GM12878 (cell line): ENCODE measurements around the gene TMEM40. TPM values are rescaled to one million over a fixed set of nuclear protein-coding genes. Genes with fewer than 3 reads are reported as not detected.

Experiments used
- ATAC-seq: fragments of 200-7000 bp; cut with Tn5 transposase; 3 replicates; pipeline ENCODE4 v1.9.1; 2020; ENCODE audit warnings: mild to moderate bottlenecking, moderate library complexity
- BruUV-seq: library from RNA; stranded (reverse); fragments of 400-500 nt; replicated peaks from 2 replicates; lab custom pipeline; 2021; lab: Mats Ljungman, UMichigan
- CTCF ChIA-PET: fragments of 300-600 bp; sonication (Branson Sonifier 250); formaldehyde crosslinking; extraction: SDS; loops from one replicate; lab custom pipeline; 2021; ENCODE audit warnings: inconsistent platforms; lab: Yijun Ruan, JAX
- POLR2A ChIA-PET: fragments of 350-600 bp; formaldehyde crosslinking; extraction: SDS; loops from one replicate; lab custom pipeline; 2021; ENCODE audit warnings: inconsistent platforms; lab: Charles Lee
- RAD21 ChIA-PET: fragments of 300-600 bp; sonication (Branson Sonifier 250); formaldehyde crosslinking; loops from one replicate; lab custom pipeline; 2023; ENCODE audit warnings: antibody characterized with exemption; ENCODE audit not compliant: unreplicated experiment; lab: Charles Lee
- SMC1A ChIA-PET: fragments of 300-600 bp; sonication (Branson Sonifier 250); formaldehyde crosslinking; loops from one replicate; lab custom pipeline; 2023; ENCODE audit not compliant: unreplicated experiment, uncharacterized antibody; lab: Charles Lee
- DNase-seq: peaks from one replicate; pipeline ENCODE4 v3.0.0-alpha.2; 2011; ENCODE audit warnings: low read depth, low spot score
- FAIRE-seq: peaks from 3 replicates; lab custom pipeline; 2011; peaks lifted over from hg19 to GRCh38; lab: Jason Lieb, UNC
- H2AFZ ChIP-seq: 2 replicates; pipeline ENCODE4 v1.6.0; 2011; ENCODE audit warnings: low read depth, low read length, control low read depth; ENCODE audit not compliant: control insufficient read depth
- H3K27ac ChIP-seq: 2 replicates; pipeline ENCODE4 v1.5.1; 2011; ENCODE audit warnings: control low read depth; ENCODE audit not compliant: control insufficient read depth, insufficient read depth
- H3K27me3 ChIP-seq, 2 experiments: replicated peaks in 1 of 2; 2 replicates each; pipeline versions ENCODE4 v1.6.0 to v1.6.1; 2011; ENCODE audit warnings: low read length in 1 of 2; ENCODE audit not compliant: control insufficient read depth in 2 of 2, insufficient read depth in 2 of 2
- H3K36me3 ChIP-seq, 2 experiments: 2 replicates each; pipeline ENCODE4 v1.5.1; 2011; ENCODE audit warnings: low read length in 1 of 2; ENCODE audit not compliant: control insufficient read depth in 2 of 2, insufficient read depth in 2 of 2
- H3K4me1 ChIP-seq: 2 replicates; pipeline ENCODE4 v1.6.1; 2011; ENCODE audit warnings: mild to moderate bottlenecking, low read length, moderate library complexity, mixed read lengths; ENCODE audit not compliant: control insufficient read depth, insufficient read depth
- H3K4me2 ChIP-seq: 2 replicates; pipeline ENCODE4 v1.6.0; 2011; ENCODE audit warnings: control low read depth; ENCODE audit not compliant: control insufficient read depth, insufficient read depth
- H3K4me3 ChIP-seq: fragments of 200-600 bp; sonication (generic); 2 replicates; pipeline ENCODE4 v1.5.1; 2016
- H3K79me2 ChIP-seq: 2 replicates; pipeline ENCODE4 v1.6.0; 2011; ENCODE audit warnings: low read length; ENCODE audit not compliant: control insufficient read depth, insufficient read depth
- H3K9ac ChIP-seq: 2 replicates; pipeline ENCODE4 v1.8.0; 2011; ENCODE audit warnings: low read length, control low read depth, mixed read lengths; ENCODE audit not compliant: control insufficient read depth, insufficient read depth
- H3K9me3 ChIP-seq: replicated peaks from 3 replicates; pipeline ENCODE4 v1.5.1; 2011; ENCODE audit warnings: mild to moderate bottlenecking, low read length; ENCODE audit not compliant: control insufficient read depth, insufficient read depth
- H4K20me1 ChIP-seq: 2 replicates; pipeline ENCODE4 v1.6.0; 2011; ENCODE audit not compliant: control insufficient read depth, insufficient read depth
- BRCA1 ChIP-seq: IDR thresholded peaks from 2 replicates; pipeline ENCODE4 v1.6.1; 2011; ENCODE audit warnings: low read depth, low read length, improper control_type of control experiment
- CBX5 ChIP-seq: sonication (generic); IDR thresholded peaks from 2 replicates; pipeline ENCODE4 v1.6.1; 2016; ENCODE audit warnings: low read depth, moderate library complexity, mild to moderate bottlenecking, inconsistent platforms
- E2F8 ChIP-seq: fragments of 450-650 bp; IDR thresholded peaks from 2 replicates; pipeline ENCODE4 v1.6.1; 2018; ENCODE audit warnings: mild to moderate bottlenecking, low read depth, moderate library complexity; ENCODE audit not compliant: partially characterized antibody
- ESRRA ChIP-seq: IDR thresholded peaks from 2 replicates; pipeline ENCODE4 v1.6.1; 2012; ENCODE audit warnings: mild to moderate bottlenecking, low read length, improper control_type of control experiment
- ETV6 ChIP-seq, 2 experiments: fragments of 450-650 bp in 1 of 2; IDR thresholded peaks in 1 of 2; conservative IDR thresholded peaks in 1 of 2; 2 replicates each; pipeline ENCODE4 v1.6.1; 2014; ENCODE audit warnings: antibody characterized with exemption in 1 of 2, borderline replicate concordance in 1 of 2, low read depth in 1 of 2, mild to moderate bottlenecking in 1 of 2, moderate library complexity in 1 of 2
- IRF3 ChIP-seq: fragments of 450-650 bp; IDR thresholded peaks from 2 replicates; pipeline ENCODE4 v1.6.1; 2014; ENCODE audit warnings: mild to moderate bottlenecking
- IRF4 ChIP-seq: IDR thresholded peaks from 2 replicates; pipeline ENCODE4 v1.6.1; 2011; ENCODE audit warnings: low read depth, low read length
- NFYB ChIP-seq: IDR thresholded peaks from 2 replicates; pipeline ENCODE4 v1.6.1; 2011; ENCODE audit warnings: low read depth, mild to moderate bottlenecking, low read length, improper control_type of control experiment, moderate library complexity; ENCODE audit not compliant: insufficient read depth
- PRDM15 ChIP-seq: fragments of 450-650 bp; formaldehyde crosslinking; IDR thresholded peaks from 2 replicates; pipeline ENCODE4 v1.4.0; 2020; ENCODE audit warnings: mild to moderate bottlenecking, moderate library complexity
- RUNX3 ChIP-seq: IDR thresholded peaks from 2 replicates; pipeline ENCODE4 v1.6.1; 2012; ENCODE audit warnings: low read length, inconsistent platforms
- SKIL ChIP-seq: fragments of 450-650 bp; IDR thresholded peaks from 2 replicates; pipeline ENCODE4 v1.6.1; 2017; ENCODE audit warnings: mild to moderate bottlenecking, low read depth, inconsistent platforms; ENCODE audit not compliant: poor library complexity, severe bottlenecking
- SMARCA5 ChIP-seq: fragments of 450-650 bp; IDR thresholded peaks from 2 replicates; pipeline ENCODE4 v1.6.1; 2017; ENCODE audit warnings: mild to moderate bottlenecking
- WRNIP1 ChIP-seq: IDR thresholded peaks from 2 replicates; pipeline ENCODE4 v1.6.1; 2011; ENCODE audit warnings: low read depth, low read length, improper control_type of control experiment, borderline replicate concordance
- YY1 ChIP-seq: IDR thresholded peaks from 2 replicates; pipeline ENCODE4 v1.6.1; 2011; ENCODE audit warnings: low read depth, mild to moderate bottlenecking, low read length
- ZNF24 ChIP-seq: fragments of 450-650 bp; IDR thresholded peaks from 2 replicates; pipeline ENCODE4 v1.6.1; 2017; ENCODE audit warnings: antibody characterized with exemption, mild to moderate bottlenecking
- WGBS: methylation state at CpG from one replicate; pipeline ENCODE4 v1.1.6; 2016; ENCODE audit warnings: low lambda C conversion rate; ENCODE audit not compliant: insufficient replicate concordance, insufficient coverage; ENCODE audit errors: missing lambda C conversion rate; 5-methylcytosine and 5-hydroxymethylcytosine counted together
- in situ Hi-C: fragments of 300-500 bp; cut with MboI; formaldehyde crosslinking; loops from 9 replicates; pipeline ENCODE4 v1.14.3; 2018; ENCODE audit warnings: mixed read lengths
- intact Hi-C: fragments of 100-400 bp; cut with micrococcal nuclease; formaldehyde crosslinking; loops from one replicate; pipeline ENCODE4 v1.14.2; 2022; ENCODE audit not compliant: unreplicated experiment
- polyA plus RNA-seq, 11 experiments: library from polyadenylated mRNA; depleted of rRNA in 4 of 11; unstranded in 6 of 11; stranded (reverse) in 5 of 11; fragments of >200 nt; fragmentation: Nextera tagmentation in 4 of 11; fragmentation: Illumina TruSeq in 1 of 11; extraction: Ambion mirVana in 4 of 11; extraction: Trizol in 1 of 11; gene quantifications; 1 replicate in 1 of 11; 2 replicates in 10 of 11; pipeline versions ENCODE4 v1.2.1 to v1.2.3, GENCODE V29; 2011 to 2016; ENCODE audit warnings: inconsistent platforms in 2 of 11, missing spikeins in 2 of 11, low read depth in 1 of 11
- total RNA-seq, 4 experiments: library from RNA; depleted of rRNA in 3 of 4; stranded (reverse); fragments of >200 nt in 3 of 4; fragmentation: Illumina TruSeq in 1 of 4; extraction: Trizol in 1 of 4; gene quantifications; 2 replicates each; pipeline versions ENCODE4 v1.2.1 to v1.2.3, GENCODE V29; 2013 to 2021

The TMEM40 gene
- total and polyA plus RNA-seq, 10 of the 15 experiments (the other 5 are each of a cell fraction or from before 2014, with no cell fraction given), result 0.10 to 0.46 (median 0.27) TPM; not detected in 3

GRCh38 chr3:12695916-12696315 lies 63.1 kb downstream of the TMEM40 start:
- Histone ChIP-seq H3K9me3 (no peaks in the 10 kb centered on the region), H3K79me2 (no peaks in the 10 kb centered on the region), H3K4me2 (no peak overlapping the region), H3K27me3 (no peaks in the 10 kb centered on the region), H3K4me1 (no peaks in the 10 kb centered on the region), H4K20me1 (no peaks in the 10 kb centered on the region), H3K4me3 (no peak overlapping the region), H3K9ac (no peak overlapping the region), H3K36me3 (no peaks in the 10 kb centered on the region), H3K27ac (no peak overlapping the region), H2AFZ (no peak overlapping the region)
- RAD21 ChIA-PET, result interaction anchor here (0.7 kb wide), 1 partner anchor 142 kb away, joined by 3 read pairs; no protein-coding TSS in a partner anchor
- WGBS, result 47% methylated on average over 2 of the region's 2 CpGs
- in situ Hi-C loops (no loop called here), intact Hi-C loops (no loop called here)
- no TSS peak for BruUV-seq
- SMC1A ChIA-PET, result no interaction called here
- DNase-seq (no peak), ATAC-seq (no peak), FAIRE-seq (no peak)
- CTCF ChIA-PET, result interaction anchor here (1.0 kb wide), 2 partner anchors 9 to 11 kb away, joined by 3 read pairs; no protein-coding TSS in a partner anchor
- no peak for TF ChIP-seq RUNX3
- no peak for TF ChIP-seq SMARCA5
- TF ChIP-seq NFYB, result no peak
- TF ChIP-seq ZNF24, result no peak
- TF ChIP-seq YY1, result no peak
- TF ChIP-seq PRDM15 (CRISPR knock-in tag), result no peak
- TF ChIP-seq E2F8, result no peak
- TF ChIP-seq CBX5, result no peak
- no peak for TF ChIP-seq BRCA1
- no peak for TF ChIP-seq WRNIP1
- TF ChIP-seq IRF3, result no peak
- no peak for TF ChIP-seq IRF4
- no peak for TF ChIP-seq ETV6 (conservative IDR thresholded peaks at IDR 0.05 in 1 of 2, IDR thresholded peaks at IDR 0.05 in 1 of 2; ENCODE audit: borderline replicate concordance in 1 of 2, low read depth in 1 of 2)
- TF ChIP-seq ESRRA, result no peak
- TF ChIP-seq SKIL, result no peak
- POLR2A ChIA-PET, result no interaction called here
